ENCODE results near the gene SLC24A3. TPM values are rescaled to one million over a fixed set of nuclear protein-coding genes. Genes with fewer than 3 reads are reported as not detected.
A peak's percentile ranks its signal among the peaks of the same experiment; 100 is the strongest.

SLC24A3 gene
- total and polyA plus RNA-seq, 5 experiments from 2014 or later: not detected

GRCh38 chr20:19709635-19710335 lies 497.3 kb downstream of the SLC24A3 start:
- Mint-ChIP-seq H3K27ac (no peak overlapping the region), H3K36me3 (no peaks in the 10 kb centered on the region), H3K4me3 (no peak overlapping the region), H3K4me1 (peaks cover 0 to under 1% (median 0%) of the 10 kb centered on the region in 4 donors), H3K27me3 (peaks cover 1 to 10% (median 4%) of the 10 kb centered on the region in 5 donors), H3K9me3 (peaks cover 0 to 6% (median 0%) of the 10 kb centered on the region in 9 donors)
- ATAC-seq (no peak), DNase-seq (no peak)
- POLR2A ChIA-PET: no interaction called here

- H3K27me3 Mint-ChIP-seq: peaks cover 1 to 9% (median 4%) of the 10 kb centered on the region in 5 donors
- no peak for ATAC-seq
- DNase-seq: no peak
- peaks cover 0 to 9% (median under 1%) of the 10 kb centered on the region in 9 donors for H3K9me3 Mint-ChIP-seq
- no peaks in the 10 kb centered on the region for H3K36me3 Mint-ChIP-seq
- H3K4me1 Mint-ChIP-seq: no peaks in the 10 kb centered on the region
- H3K27ac Mint-ChIP-seq: no peak overlapping the region
- POLR2A ChIA-PET: no interaction called here
- H3K4me3 Mint-ChIP-seq: no peak overlapping the region
Observed at GRCh38 chr20:19710336-19711120, 498.1 kb downstream of the SLC24A3 start.

- Mint-ChIP-seq H3K4me1 (no peaks in the 10 kb centered on the region), H3K27me3 (peaks cover 1 to 9% (median 4%) of the 10 kb centered on the region in 5 donors), H3K27ac (peak overlapping the region in 2 of 10 donors; percentile 25 to 29), H3K36me3 (peaks cover 0 to 1% (median 0%) of the 10 kb centered on the region in 3 donors), H3K4me3 (no peak overlapping the region), H3K9me3 (peaks cover 0 to 11% (median 2%) of the 10 kb centered on the region in 9 donors)
- no peak for ATAC-seq
- POLR2A ChIA-PET: no interaction called here
- DNase-seq: no peak
Observed at GRCh38 chr20:19711126-19711525, 498.7 kb downstream of the SLC24A3 start.

DNA sequence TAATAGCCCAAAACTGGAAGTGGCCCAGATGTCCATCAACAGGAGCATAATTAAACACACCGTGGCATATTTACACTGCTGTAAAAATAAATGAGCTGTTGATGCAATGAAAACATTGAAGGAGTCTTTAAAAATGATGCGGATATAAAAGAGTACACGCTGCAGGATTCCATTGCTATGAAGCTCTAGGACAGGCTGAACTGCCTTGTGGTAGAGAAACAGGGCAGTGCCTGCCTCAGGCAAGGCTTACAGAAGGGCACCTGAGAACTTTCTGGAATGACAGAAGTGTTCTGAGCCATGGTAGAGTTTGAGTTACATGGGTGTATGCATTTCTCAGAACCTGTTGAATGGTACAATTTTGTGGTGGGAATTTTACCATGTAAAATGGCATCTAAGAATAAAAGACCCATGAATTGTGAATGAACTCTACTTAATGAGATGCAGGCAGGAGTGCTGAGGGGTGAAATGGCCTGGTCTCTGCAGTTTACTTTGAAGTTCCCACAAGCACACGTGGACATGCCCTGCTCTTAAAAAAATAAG lies 500.3 kb downstream of the SLC24A3 start:
- no peak for ATAC-seq

DNA sequence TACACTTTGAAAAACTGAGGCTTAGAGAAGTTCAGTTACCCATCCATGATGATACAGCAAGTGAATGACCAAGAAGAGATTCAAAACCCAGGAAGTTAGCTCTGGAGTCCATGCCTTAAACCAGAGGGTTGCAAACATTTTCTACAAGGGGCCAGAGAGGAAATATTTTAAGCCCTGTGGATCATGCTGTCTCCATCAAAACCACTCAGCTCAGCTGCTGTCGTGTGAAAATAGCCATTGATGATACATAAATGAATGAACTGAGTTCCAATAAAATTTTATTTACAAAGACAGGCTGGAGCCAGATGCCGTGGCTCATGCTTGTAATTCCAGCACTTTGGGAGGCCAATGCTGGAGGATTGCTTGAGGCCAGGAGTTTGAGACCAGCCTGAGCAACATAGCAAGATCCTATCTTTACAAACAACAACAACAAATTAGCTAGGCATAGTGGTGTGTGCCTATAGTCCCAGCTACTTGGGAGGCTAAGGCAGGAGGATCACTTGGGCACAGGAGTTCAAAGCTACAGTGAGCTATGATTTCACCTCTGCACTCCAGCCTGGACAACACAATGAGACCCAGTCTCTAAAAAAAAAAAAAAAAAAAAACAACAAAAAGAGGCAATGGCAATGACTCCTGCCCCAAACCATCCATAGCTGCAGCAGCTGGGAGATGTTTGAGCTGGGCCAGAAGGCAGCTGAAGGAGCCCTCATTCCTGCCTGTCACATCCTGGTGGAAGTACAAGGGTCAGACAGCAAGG lies 501.6 kb downstream of the SLC24A3 start:
- POLR2A ChIA-PET: no interaction called here
- DNase-seq (no peak), ATAC-seq (no peak)
- H3K9me3 Mint-ChIP-seq: peaks cover 0 to 17% (median 4%) of the 10 kb centered on the region in 9 donors
- no peaks in the 10 kb centered on the region for H3K4me1 Mint-ChIP-seq
- peaks cover 0 to 11% (median 0%) of the 10 kb centered on the region in 3 donors for H3K36me3 Mint-ChIP-seq
- H3K27ac Mint-ChIP-seq: no peak overlapping the region
- no peak overlapping the region for H3K4me3 Mint-ChIP-seq
- peaks cover 0 to 8% (median 3%) of the 10 kb centered on the region in 5 donors for H3K27me3 Mint-ChIP-seq

More for the DNA sequence above, 500.3 kb downstream of the SLC24A3 start:
- POLR2A ChIA-PET: no interaction called here
- Mint-ChIP-seq H3K27ac (no peak overlapping the region), H3K27me3 (peaks cover 1 to 9% (median 4%) of the 10 kb centered on the region in 5 donors), H3K4me3 (no peak overlapping the region), H3K4me1 (no peaks in the 10 kb centered on the region), H3K36me3 (peaks cover 0 to 8% (median 0%) of the 10 kb centered on the region in 3 donors), H3K9me3 (peaks cover 0 to 17% (median 4%) of the 10 kb centered on the region in 9 donors)
- no peak for DNase-seq

GRCh38 chr20:19714579-19714840 lies 502.1 kb downstream of the SLC24A3 start:
- H3K4me1 Mint-ChIP-seq: no peaks in the 10 kb centered on the region
- H3K4me3 Mint-ChIP-seq: no peak overlapping the region
- no peak for DNase-seq

DNA sequence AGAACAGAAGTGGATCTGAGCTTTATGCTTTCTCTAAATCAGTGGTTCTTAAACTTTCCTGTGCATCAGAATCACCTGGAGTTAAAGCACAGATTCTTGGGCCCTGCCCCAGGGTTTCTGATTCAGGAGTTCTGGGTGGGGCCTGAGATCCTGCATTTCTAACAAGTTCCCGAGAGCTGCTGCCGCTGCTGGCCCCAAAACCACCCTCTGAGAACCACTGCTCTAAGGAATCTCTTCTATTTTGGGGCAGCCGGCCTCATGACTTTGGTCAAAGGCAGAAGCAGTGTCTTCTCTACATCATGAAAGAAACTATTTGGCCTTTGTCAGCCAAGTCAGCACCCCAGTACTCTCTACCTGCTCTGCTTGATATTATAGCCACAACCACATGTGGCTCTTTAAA lies 503.5 kb downstream of the SLC24A3 start:
- ATAC-seq: no peak
- peaks cover 0 to 23% (median 11%) of the 10 kb centered on the region in 5 donors for H3K27me3 Mint-ChIP-seq
- peaks cover 0 to 17% (median 5%) of the 10 kb centered on the region in 9 donors for H3K9me3 Mint-ChIP-seq
- H3K27ac Mint-ChIP-seq: no peak overlapping the region
- POLR2A ChIA-PET: no interaction called here
- H3K36me3 Mint-ChIP-seq: peaks cover 0 to 11% (median 0%) of the 10 kb centered on the region in 3 donors
- no peak overlapping the region for H3K4me3 Mint-ChIP-seq
- no peaks in the 10 kb centered on the region for H3K4me1 Mint-ChIP-seq
- DNase-seq: no peak

More at GRCh38 chr20:19714579-19714840, 502.1 kb downstream of the SLC24A3 start:
- Mint-ChIP-seq H3K27me3 (peaks cover 0 to 12% (median 5%) of the 10 kb centered on the region in 5 donors), H3K27ac (no peak overlapping the region), H3K36me3 (peaks cover 0 to 11% (median 0%) of the 10 kb centered on the region in 3 donors), H3K9me3 (peaks cover 0 to 17% (median 5%) of the 10 kb centered on the region in 9 donors)
- no peak for ATAC-seq
- POLR2A ChIA-PET: no interaction called here

GRCh38 chr20:19718880-19719279 lies 506.4 kb downstream of the SLC24A3 start:
- H3K36me3 Mint-ChIP-seq: peaks cover 0 to 11% (median 0%) of the 10 kb centered on the region in 3 donors
- no peak overlapping the region for H3K4me3 Mint-ChIP-seq
- peaks cover 0 to 25% (median 7%) of the 10 kb centered on the region in 5 donors for H3K27me3 Mint-ChIP-seq
- H3K27ac Mint-ChIP-seq: no peak overlapping the region
- peaks cover 0 to 17% (median 4%) of the 10 kb centered on the region in 9 donors for H3K9me3 Mint-ChIP-seq
- DNase-seq (no peak), ATAC-seq (no peak)
- POLR2A ChIA-PET: no interaction called here
- no peaks in the 10 kb centered on the region for H3K4me1 Mint-ChIP-seq

GRCh38 chr20:19720991-19721390 lies 508.5 kb downstream of the SLC24A3 start:
- Mint-ChIP-seq H3K27me3 (peaks cover 0 to 25% (median 7%) of the 10 kb centered on the region in 5 donors), H3K9me3 (peaks cover 0 to 9% (median 3%) of the 10 kb centered on the region in 9 donors), H3K4me3 (no peak overlapping the region), H3K36me3 (peaks cover 0 to 11% (median 0%) of the 10 kb centered on the region in 3 donors), H3K4me1 (no peaks in the 10 kb centered on the region), H3K27ac (no peak overlapping the region)
- POLR2A ChIA-PET: no interaction called here
- no peak for ATAC-seq
- DNase-seq: no peak

- ATAC-seq (no peak), DNase-seq (no peak)
- peaks cover 0 to under 1% (median 0%) of the 10 kb centered on the region in 3 donors for H3K36me3 Mint-ChIP-seq
- no peak overlapping the region for H3K4me3 Mint-ChIP-seq
- peaks cover 0 to 5% (median 0%) of the 10 kb centered on the region in 4 donors for H3K4me1 Mint-ChIP-seq
- POLR2A ChIA-PET: no interaction called here
- peaks cover 0 to 25% (median 7%) of the 10 kb centered on the region in 5 donors for H3K27me3 Mint-ChIP-seq
- H3K9me3 Mint-ChIP-seq: peaks cover 0 to 2% (median 0%) of the 10 kb centered on the region in 9 donors
- no peak overlapping the region for H3K27ac Mint-ChIP-seq
Observed at GRCh38 chr20:19723051-19723450, 510.6 kb downstream of the SLC24A3 start.

- POLR2A ChIA-PET: no interaction called here
- ATAC-seq (no peak), DNase-seq (no peak)
- peaks cover 0 to 5% (median 0%) of the 10 kb centered on the region in 4 donors for H3K4me1 Mint-ChIP-seq
- no peaks in the 10 kb centered on the region for H3K36me3 Mint-ChIP-seq
- H3K27ac Mint-ChIP-seq: no peak overlapping the region
- H3K9me3 Mint-ChIP-seq: peaks cover 0 to 2% (median 0%) of the 10 kb centered on the region in 9 donors
- H3K4me3 Mint-ChIP-seq: no peak overlapping the region
- H3K27me3 Mint-ChIP-seq: peaks cover 0 to 19% (median 7%) of the 10 kb centered on the region in 5 donors
Observed at GRCh38 chr20:19723813-19724430, 511.5 kb downstream of the SLC24A3 start.

GRCh38 chr20:19725373-19725772 lies 512.9 kb downstream of the SLC24A3 start:
- DNase-seq (no peak), ATAC-seq (no peak)
- Mint-ChIP-seq H3K4me1 (peaks cover 0 to 5% (median 0%) of the 10 kb centered on the region in 4 donors), H3K4me3 (no peak overlapping the region), H3K27me3 (peaks cover 0 to 9% (median 0%) of the 10 kb centered on the region in 5 donors), H3K9me3 (no peaks in the 10 kb centered on the region), H3K36me3 (no peaks in the 10 kb centered on the region), H3K27ac (no peak overlapping the region)
- POLR2A ChIA-PET: no interaction called here
